Activated CD4-positive, CD25-positive, alpha-beta regulatory T cell treated with anti-CD3 and anti-CD28 coated beads, Interleukin-2, amount 50 U/mL, for 16 hours (primary cell): ENCODE results near the gene ADAM19.

Source experiments
- DNase-seq: peaks from one replicate; pipeline ENCODE4 v3.0.0-alpha.2; 2020; ENCODE audit warnings: low read depth, low spot score

ADAM19 gene, protein sequence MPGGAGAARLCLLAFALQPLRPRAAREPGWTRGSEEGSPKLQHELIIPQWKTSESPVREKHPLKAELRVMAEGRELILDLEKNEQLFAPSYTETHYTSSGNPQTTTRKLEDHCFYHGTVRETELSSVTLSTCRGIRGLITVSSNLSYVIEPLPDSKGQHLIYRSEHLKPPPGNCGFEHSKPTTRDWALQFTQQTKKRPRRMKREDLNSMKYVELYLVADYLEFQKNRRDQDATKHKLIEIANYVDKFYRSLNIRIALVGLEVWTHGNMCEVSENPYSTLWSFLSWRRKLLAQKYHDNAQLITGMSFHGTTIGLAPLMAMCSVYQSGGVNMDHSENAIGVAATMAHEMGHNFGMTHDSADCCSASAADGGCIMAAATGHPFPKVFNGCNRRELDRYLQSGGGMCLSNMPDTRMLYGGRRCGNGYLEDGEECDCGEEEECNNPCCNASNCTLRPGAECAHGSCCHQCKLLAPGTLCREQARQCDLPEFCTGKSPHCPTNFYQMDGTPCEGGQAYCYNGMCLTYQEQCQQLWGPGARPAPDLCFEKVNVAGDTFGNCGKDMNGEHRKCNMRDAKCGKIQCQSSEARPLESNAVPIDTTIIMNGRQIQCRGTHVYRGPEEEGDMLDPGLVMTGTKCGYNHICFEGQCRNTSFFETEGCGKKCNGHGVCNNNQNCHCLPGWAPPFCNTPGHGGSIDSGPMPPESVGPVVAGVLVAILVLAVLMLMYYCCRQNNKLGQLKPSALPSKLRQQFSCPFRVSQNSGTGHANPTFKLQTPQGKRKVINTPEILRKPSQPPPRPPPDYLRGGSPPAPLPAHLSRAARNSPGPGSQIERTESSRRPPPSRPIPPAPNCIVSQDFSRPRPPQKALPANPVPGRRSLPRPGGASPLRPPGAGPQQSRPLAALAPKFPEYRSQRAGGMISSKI

DNA sequence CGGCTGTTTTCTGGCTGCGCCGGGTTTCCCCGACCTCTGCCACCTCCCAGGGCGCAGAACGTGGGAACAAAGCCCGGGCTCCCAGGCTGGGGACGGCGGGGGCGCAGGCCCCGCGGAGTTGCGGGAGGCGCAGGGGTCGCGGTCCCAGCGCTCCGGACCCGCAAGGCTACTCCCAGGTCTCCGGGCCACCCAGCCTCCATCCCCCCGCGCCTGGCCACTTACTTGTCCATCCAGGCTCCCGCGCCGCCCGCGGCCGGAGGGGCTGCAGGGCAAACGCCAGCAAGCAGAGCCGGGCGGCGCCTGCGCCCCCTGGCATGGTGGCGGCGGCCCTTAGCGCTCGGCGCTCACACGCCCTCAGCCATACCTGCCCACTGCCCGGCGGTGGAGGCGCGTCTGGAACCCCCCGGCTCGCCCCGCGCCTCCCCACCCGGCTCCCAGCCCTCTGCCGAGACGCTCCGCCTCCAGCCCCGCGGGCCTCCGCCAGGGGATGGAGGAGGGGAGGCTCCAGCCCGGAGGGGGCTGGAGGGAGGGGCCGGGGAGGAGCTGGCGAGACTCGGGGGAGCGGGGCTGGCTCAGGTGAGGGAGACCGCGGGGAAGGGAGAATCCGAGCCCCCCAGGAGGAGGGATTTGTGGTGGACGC, at the start of gene ADAM19:
Gene ADAM19 (minus strand): TSS at position 395 of the 640 bp plus-strand sequence. CDS start 79 bp downstream, at position 316.
- no peak for DNase-seq

DNA sequence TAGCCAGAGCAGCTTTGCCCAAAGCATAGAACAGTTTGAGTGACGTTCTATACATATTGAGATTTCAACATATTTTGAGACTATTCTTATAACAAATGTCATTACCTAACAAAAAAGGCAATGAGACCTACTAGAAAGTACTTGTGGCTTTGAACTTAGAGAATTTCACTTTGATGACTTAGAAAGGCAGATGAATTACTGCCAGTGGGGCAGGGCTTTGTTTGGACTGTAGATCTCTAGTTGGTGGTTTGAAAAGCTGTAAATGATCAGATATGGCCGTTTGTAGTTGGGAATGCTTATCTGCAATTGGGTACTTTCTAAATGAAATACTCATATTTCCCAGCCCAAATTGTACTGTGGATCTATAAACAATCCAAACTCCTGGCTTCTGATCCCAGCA, 48.6 kb upstream of the ADAM19 start:
- no peak for DNase-seq

DNA sequence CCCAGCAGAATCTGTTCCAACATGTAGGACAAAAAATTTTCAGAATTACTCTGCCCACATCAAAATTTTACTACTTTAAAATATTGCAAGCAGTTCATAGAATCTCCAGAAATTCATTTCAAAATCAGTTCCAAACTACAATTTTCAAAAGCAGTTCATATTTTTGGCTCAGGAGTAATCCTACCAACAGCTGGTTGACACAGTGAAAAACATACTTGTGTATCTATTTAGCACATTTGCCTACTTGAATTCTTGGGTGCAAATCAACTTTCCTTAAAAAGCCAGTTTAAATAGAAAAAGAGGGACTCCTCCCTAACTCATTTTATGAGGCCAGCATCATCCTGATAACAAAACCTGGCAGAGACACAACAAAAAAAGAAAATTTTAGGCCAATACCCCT, 45.2 kb upstream of the ADAM19 start:
- no peak for DNase-seq

DNA sequence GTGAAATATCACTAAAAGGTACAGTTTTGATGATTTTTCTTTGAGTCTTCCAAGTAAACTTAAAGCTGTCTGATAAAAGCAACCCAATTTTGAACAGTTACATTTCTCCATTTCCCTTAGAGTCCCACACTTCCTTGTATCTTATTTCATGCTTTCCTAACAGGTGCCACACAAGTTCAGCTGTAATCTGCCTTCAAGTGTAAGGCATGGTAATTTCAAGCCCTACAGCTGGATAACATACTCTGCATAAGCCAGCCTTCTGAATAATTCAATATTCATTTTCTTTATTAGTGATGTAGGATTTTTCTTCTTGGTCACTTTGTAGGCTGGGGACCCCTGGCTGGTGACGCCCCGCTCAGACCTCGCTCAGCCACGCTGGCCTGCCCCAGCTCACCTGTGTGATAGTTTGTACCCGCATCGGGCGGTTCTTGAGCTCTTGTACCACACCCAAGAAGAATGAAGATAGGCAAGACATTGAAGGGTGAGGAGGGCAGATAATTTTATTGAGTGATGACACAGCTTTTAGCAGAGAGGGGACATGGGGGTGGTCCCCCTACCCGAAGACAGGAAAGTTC, 42.7 kb upstream of the ADAM19 start:
- DNase-seq, result no peak

DNA sequence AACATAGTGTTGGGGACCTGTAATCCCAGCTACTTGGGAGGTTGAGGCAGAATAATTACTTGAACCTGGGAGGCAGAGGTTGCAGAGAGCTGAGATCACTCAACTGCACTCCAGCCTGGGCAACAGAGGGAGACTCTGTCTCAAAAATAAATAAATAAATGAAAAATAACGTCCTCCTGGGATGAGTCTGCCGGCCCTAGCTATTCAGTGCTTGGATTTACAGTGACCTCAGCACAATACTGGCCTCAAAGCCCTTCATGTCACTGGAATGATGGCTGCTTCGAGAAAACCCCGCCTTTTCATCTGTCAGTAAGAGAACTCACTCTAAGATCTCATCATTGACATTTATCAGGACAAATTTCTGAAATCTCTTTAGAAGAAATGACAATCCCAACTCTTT, 41.2 kb upstream of the ADAM19 start:
- no peak for DNase-seq

DNA sequence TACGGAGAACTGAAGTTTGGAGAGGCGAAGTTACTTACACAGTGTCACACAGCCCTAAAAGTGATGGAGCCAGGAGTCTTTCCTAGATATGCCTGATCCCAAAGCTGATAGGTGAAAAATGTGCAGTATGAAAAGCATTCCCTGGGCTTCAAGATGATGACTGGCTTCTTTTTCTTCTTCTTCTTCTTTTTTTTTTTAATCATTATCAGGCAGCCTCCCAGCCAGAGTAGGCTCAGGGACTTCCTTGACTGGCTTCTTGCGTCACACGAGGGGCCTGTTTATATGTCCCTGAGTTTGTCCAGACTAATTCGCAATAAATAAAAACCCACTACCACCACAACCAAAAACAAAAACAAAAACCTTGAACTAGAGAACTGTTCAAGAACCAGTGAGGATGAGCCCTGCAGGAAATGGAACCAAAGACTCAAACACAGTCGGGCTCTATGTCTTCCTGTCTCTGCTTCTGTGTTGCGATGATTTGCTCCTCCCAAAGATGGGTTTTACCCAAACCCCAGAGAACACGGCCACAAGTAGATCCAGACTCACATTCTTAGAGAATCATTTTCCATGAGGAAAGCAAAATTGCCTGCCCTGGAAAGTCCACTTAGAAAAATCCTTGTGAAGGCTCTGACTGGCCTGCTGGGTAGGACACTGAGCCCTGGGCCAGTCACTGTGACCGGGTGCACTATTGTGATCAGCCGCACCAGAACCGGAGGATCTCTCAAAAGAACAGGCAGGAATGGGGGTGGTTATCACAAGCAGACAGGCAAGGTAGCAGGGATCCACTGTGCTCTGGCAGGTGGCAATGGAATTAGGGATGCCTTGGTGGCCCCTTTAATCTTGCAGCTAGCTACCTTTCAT, 38.0 kb upstream of the ADAM19 start:
- DNase-seq, result no peak

DNA sequence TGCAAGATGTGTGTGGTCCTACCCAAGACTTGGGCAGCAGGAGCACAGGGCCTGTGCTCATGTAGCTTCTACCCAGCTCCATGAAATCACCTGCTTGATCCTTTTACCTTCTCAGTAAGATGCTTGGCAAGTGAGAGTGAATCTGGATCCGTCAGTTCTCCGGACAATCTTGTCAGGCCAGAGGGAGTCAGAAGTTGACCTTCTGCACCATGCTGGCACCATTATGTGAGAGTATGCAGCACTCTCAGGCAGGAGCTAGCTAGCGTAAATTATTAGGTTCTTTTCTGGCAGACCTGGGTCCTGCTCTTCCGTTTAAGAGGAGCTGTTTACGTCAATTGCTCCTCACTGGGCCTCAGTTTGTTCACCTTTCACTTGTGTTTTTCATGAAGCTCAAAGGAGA, 37.0 kb upstream of the ADAM19 start:
- DNase-seq, result no peak

DNA sequence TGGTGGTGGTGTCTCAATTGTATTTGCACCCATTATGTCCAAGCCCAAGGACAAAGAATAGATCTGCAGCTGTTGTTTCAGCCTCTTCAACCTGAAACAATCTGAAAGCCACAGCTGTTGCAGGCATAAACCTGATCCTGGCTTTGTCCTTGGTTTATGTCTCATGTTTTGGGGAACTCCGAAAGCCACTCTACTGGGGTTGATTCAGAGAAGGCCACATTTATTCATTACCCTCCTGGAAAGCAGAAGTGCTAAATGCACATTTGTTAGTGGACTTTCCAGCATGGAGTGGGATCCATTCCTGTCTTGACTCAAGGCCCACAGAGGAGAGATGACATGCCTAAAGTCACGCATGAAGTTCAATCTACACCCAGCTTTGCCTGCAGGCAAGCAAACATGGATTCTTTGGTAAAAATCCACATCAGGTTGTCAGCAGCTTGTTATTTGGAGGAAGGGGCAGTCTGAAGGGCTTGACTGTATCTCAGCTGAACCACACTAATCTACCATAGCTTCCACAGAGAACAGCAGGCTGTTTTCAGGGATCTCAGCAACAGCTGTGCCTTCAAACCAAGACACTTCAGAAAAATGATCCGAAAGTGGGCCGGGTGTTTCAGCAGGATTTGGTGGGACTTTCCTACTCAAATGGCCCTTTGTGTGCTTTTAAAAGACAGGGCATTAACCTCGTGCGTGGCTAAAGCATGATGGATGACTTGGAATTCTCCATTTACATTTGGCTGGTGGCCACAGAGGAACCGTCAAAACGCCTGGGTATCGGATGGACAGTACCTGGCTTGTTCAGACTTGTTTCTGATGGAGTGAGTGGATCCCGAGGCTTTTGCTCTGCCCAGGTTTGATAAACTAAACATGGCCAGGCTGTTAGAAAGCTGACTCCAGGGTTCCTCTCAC, 36.2 kb upstream of the ADAM19 start:
- DNase-seq, result no peak

DNA sequence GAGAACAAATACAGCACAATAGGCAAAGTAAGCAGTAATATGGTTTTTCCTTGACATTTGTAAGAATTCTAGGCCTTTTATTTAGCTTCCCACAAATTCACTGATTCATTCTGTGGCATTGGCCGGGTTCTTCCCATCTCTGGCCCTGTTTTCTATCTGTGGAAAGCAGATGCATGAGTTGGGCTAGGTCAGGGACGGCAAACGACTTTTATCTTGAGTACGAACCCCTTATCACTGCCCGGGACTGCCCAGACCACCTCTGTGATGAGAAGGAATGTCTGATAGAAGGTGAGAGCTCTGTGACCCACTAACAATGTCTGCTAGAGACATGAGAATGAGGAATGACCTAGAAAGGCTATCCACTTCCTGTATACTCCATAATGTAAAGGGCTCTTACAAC, 35.4 kb upstream of the ADAM19 start:
- DNase-seq, result no peak

DNA sequence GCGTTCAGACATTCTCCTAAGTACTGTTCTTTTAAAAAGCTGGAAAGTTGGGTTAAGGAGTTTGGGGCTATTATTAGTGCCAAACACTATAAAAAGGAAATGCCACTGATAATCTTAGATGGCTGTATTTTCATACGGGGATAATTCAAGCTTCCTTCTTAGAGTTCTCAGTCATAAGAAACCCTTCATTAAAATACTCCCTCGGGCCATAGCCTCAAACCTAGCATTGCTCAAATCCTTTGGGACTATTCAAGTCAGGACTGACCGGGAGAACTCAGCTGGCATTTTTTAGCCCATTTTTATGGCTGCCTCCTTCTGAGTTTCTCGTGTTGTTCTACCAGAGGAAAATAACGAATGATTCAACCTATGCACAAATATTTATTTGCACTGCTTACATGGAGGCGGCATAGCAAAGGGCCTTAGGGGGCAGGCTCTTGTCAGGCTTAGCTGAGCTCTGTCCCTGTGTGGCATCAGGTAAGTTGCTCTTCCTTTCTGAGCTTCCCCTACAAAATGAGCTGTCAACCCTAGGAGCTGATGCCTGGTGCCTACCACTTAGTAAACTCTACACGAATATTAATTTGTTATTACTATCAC, 33.5 kb upstream of the ADAM19 start:
- DNase-seq, result no peak

DNA sequence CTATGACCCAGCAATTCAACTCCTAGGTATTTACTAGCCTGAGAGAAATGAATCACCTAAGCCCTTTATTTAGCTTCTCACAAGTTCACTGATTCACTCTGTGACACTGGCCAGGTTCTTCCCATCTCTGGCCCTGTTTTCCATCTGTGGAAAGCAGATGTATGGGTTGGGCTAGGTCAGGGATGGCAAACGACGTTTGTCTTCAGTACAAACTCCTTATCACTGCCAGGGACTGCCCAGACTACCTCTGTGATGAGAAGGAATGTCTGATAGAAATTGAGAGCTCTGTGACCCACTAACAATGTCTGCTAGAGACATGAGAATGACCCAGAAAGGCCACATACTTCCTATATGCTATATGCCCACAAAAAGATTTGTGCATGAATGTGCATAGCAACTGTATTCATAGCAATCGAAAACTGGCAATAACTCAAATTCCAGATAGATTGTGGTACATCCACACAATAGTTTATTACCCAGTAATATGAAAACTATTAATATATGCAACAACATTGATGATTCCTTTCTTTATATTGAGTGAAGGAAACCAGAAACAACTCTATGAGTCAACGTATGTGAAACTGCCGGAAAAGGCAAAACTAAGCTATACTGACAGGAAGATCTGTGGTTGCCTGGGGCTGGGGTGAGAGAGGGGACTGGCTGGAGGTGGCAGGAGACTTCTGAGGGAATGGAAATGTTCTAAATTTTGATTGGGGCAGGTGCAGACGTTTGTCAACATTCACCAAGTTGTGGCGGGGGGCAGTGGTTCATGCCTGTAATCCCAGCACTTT, 32.0 kb upstream of the ADAM19 start:
- DNase-seq, result peak; percentile 19

DNA sequence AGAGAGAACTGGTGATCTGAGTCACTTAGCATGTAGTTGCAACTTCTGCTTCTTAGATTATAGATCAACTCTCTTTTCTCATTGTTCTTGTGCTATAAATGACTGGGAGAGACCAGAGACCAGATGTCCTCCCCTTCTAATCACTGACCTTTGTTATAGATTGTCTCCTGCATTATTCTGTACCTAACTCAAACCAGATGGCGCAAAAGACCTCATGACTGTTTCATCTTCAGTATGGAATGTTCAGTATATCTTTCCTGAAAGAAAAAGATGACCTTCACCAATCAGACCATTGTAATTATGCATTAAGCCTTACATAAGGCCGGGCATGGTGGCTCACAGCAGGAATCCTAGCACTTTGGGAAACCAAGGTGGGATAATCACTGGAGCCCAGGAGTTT, 30.5 kb upstream of the ADAM19 start:
- no peak for DNase-seq

DNA sequence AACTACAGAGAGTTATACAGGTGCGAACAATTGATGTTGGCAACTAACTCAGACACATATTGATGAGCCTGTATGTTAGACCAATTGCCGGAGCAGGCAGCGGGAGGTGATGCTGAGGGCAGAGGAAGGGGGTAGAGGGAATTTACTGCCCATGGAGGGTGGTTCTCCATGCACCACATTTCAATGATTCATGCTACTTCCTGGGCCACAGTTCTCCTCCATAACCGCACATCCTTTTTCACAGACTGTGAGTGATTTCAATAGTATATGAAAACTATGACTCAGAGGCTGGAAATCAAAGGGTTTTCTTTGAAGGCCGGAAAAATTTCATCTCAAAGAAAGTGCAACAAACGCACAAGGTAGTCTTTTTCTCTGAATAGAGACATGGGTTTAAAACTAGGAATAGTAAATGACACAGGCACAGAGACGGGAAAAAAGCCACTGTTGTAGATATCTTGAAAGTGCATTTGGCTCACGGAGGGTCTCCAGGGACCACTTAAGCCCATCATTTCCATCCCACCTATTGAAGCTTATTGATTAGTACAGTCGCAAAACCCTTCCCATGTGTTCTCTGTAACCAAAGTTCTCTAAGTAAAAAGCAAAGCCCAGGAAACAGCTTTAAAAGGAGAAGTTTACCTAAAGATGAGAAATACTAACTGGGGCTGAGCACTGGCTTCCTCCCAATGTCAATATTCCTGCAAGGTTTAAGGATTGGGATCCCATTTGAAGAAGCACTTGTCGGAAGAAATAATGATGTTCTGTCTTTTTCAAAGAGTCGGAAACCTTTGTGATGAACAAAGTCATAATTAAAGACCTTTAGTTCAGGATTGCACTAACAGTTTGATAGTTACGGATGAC, 28.0 kb upstream of the ADAM19 start:
- DNase-seq, result peak; percentile 48

DNA sequence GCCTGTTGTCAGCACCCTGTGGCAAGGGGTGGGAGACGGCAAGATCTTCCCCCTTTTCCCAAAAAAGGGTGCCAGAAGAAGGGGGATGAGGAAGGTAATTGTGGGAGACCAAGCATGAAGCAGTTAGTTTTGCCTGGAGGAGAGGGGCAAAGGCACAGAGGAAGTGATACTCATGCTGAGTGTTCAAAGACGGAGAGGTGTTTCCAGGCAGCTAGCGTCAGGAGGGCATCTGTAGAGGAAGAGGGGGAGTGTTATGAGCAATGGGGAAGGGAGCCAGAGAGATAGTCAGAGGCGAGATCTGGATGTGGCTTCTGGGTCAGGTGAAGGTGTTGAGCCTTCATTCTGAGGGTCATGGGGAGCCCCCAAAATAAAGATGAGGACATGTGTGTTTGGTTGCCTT, 26.9 kb upstream of the ADAM19 start:
- no peak for DNase-seq

DNA sequence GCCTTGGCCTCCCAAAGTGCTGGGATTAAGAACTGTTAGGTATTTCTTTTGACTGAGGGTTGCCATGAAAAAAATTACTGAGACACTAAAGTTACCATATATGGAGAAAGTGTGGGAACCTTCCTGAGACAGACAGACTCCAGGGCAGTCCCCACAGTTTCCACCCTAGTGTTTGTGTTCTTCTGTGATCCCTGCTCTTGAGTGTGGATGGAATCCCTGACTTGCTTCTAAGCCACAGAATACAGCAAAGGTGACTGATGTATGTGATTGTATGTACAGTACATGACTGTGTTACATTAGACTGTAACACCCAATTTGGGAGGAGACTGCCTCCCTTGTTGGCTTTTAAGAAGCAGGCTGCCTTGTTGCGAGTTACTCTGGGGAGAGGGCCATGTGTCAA, 24.7 kb upstream of the ADAM19 start:
- no peak for DNase-seq

DNA sequence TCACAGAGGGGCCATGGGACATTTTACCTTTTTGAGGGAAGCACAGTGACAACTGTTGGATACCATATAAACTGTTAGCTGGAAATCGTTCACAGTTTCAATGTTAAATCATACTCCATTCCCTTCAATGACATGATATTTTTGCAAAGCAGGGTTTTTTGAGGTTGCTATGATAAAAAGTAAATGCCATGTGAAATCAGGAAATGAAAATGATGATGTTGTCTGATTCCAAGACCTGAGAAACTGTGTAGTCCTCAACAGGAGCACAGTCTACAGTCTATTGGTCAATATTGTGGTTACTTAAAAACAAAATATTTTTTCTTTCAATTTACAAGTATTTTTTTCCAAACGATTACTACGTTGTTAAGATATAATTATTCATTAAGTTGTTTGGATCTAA, 24.0 kb upstream of the ADAM19 start:
- DNase-seq, result no peak

DNA sequence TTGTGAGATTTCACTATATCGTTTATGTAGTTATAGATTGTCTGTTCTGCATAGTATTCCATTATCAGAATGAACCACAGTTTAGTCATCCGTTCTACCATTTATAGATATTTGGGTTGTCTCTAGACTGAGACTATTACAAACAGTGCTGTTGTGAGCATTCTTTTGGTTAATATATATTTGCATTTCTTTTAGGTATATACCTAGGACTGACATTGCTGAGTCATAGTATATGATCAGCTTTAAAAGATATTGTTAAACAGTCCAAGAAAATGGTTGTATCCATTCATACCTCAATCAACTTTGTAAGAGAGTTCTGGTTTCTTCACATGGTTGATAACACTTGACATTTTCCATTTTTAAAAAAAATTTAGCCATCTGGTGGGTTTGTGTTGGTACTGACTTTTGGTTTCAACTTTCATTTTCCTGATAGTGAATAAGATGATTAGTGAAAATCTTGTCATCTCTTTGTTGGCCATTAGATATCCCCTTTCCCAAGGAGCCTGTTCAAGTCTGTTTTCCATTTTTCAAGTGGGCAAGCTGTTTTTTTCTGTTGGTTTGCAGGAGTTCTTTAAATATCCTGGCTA, 22.9 kb upstream of the ADAM19 start:
- no peak for DNase-seq
